Activated CD4-positive, CD25-positive, alpha-beta regulatory T cell treated with anti-CD3 and anti-CD28 coated beads, Interleukin-2, amount 50 U/mL, for 24 hours (primary cell): Measurements from ENCODE around the gene TBCD.
"Not testable (repeated sequence)": the region's sequence is repeated elsewhere in the genome, so short reads cannot be mapped to it uniquely, and the experiment has no call there.

Source experiments
- ATAC-seq, 2 donors: fragments of 150-1000 bp; cut with Tn5 transposase; one replicate each; pipeline ENCODE4 v1.10.0; 2021; ENCODE audit warnings: mild to moderate bottlenecking in 1 of 2, moderate library complexity in 1 of 2

Gene TBCD

GRCh38 chr17:82959990-82960418, 208.1 kb downstream of the TBCD start:
- ATAC-seq, result no peak

GRCh38 chr17:82960419-82961271, 208.8 kb downstream of the TBCD start:
- no peak for ATAC-seq

GRCh38 chr17:82961366-82962162, 209.7 kb downstream of the TBCD start:
- no peak for ATAC-seq

GRCh38 chr17:82962163-82962720, 210.4 kb downstream of the TBCD start:
- ATAC-seq, result no peak

GRCh38 chr17:82963104-82963950, 211.5 kb downstream of the TBCD start:
- no peak for ATAC-seq

GRCh38 chr17:82964451-82964850, 212.6 kb downstream of the TBCD start:
- not testable (repeated sequence) for ATAC-seq

GRCh38 chr17:82964851-82965341, 213.0 kb downstream of the TBCD start:
- ATAC-seq, result no peak

GRCh38 chr17:82965371-82965770, 213.5 kb downstream of the TBCD start:
- ATAC-seq, result no peak

GRCh38 chr17:82966415-82966814, 214.6 kb downstream of the TBCD start:
- no peak for ATAC-seq

GRCh38 chr17:82967268-82968032, 215.6 kb downstream of the TBCD start:
- no peak for ATAC-seq

GRCh38 chr17:82968033-82968841, 216.4 kb downstream of the TBCD start:
- ATAC-seq, result not testable (repeated sequence)

GRCh38 chr17:82970067-82970466, 218.2 kb downstream of the TBCD start:
- no peak for ATAC-seq

- ATAC-seq, result no peak
Observed at GRCh38 chr17:82970818-82971590, 219.1 kb downstream of the TBCD start.

GRCh38 chr17:82972836-82973372, 221.0 kb downstream of the TBCD start:
- no peak for ATAC-seq

GRCh38 chr17:82973456-82974135, 221.7 kb downstream of the TBCD start:
- no peak for ATAC-seq

- no peak for ATAC-seq
Observed at GRCh38 chr17:82974136-82974952, 222.5 kb downstream of the TBCD start.

GRCh38 chr17:82976982-82977488, 225.2 kb downstream of the TBCD start:
- ATAC-seq, result no peak

- no peak for ATAC-seq
Observed at GRCh38 chr17:82977606-82978005, 225.7 kb downstream of the TBCD start.
